GM19035 (cell line): Measurements from ENCODE around the gene GABRA4.

ENCODE experiments used
- ATAC-seq: cut with Tn5 transposase; IDR thresholded peaks from one replicate; pipeline ENCODE4 v1.9.1; 2021; ENCODE audit not compliant: unreplicated experiment

GABRA4 gene

GRCh38 chr4:46979726-46980125 lies 13.7 kb downstream of the GABRA4 start:
- no peak for ATAC-seq

GRCh38 chr4:46979283-46979682 lies 14.1 kb downstream of the GABRA4 start:
- ATAC-seq: no peak

GRCh38 chr4:46977245-46977644 lies 16.1 kb downstream of the GABRA4 start:
- no peak for ATAC-seq

GRCh38 chr4:46975812-46976553 lies 17.4 kb downstream of the GABRA4 start:
- peak; percentile 61 for ATAC-seq

GRCh38 chr4:46974891-46975543 lies 18.4 kb downstream of the GABRA4 start:
- no peak for ATAC-seq

- no peak for ATAC-seq
Measured at GRCh38 chr4:46968847-46969246, 24.5 kb downstream of the GABRA4 start.

GRCh38 chr4:46967631-46968030 lies 25.8 kb downstream of the GABRA4 start:
- no peak for ATAC-seq

- ATAC-seq: no peak
Measured at GRCh38 chr4:46958742-46959488, 34.5 kb downstream of the GABRA4 start.

- ATAC-seq: no peak
Measured at GRCh38 chr4:46956451-46956850, 36.9 kb downstream of the GABRA4 start.

GRCh38 chr4:46955601-46956000 lies 37.8 kb downstream of the GABRA4 start:
- no peak for ATAC-seq

GRCh38 chr4:46954643-46955042 lies 38.7 kb downstream of the GABRA4 start:
- ATAC-seq: no peak

GRCh38 chr4:46953564-46953963 lies 39.8 kb downstream of the GABRA4 start:
- no peak for ATAC-seq

GRCh38 chr4:46952451-46952850 lies 40.9 kb downstream of the GABRA4 start:
- no peak for ATAC-seq

- no peak for ATAC-seq
Measured at GRCh38 chr4:46950826-46951225, 42.6 kb downstream of the GABRA4 start.

- no peak for ATAC-seq
Measured at GRCh38 chr4:46949822-46950221, 43.6 kb downstream of the GABRA4 start.

- no peak for ATAC-seq
Measured at GRCh38 chr4:46947541-46947940, 45.8 kb downstream of the GABRA4 start.

- no peak for ATAC-seq
Measured at GRCh38 chr4:46946919-46947536, 46.4 kb downstream of the GABRA4 start.

- ATAC-seq: no peak
Measured at GRCh38 chr4:46945062-46945461, 48.3 kb downstream of the GABRA4 start.

GRCh38 chr4:46944345-46944744 lies 49.0 kb downstream of the GABRA4 start:
- no peak for ATAC-seq

- no peak for ATAC-seq
Measured at GRCh38 chr4:46937493-46937892, 55.9 kb downstream of the GABRA4 start.

GRCh38 chr4:46934726-46935125 lies 58.7 kb downstream of the GABRA4 start:
- ATAC-seq: no peak

- ATAC-seq: no peak
Measured at GRCh38 chr4:46933686-46934085, 59.7 kb downstream of the GABRA4 start.
